Measurements from ENCODE around the gene HNRNPA3. TPM values are rescaled to one million over a fixed set of nuclear protein-coding genes. Genes with fewer than 3 reads are reported as not detected.
A peak's percentile ranks its signal among the peaks of the same experiment; 100 is the strongest.

Gene HNRNPA3
- total and polyA plus RNA-seq, 2 of the 13 experiments (the other 11 are each of a cell fraction or from before 2014, with no cell fraction given), result 73.3 to 97.7 TPM

GRCh38 chr2:177212891-177213856 lies 580 bp downstream of the HNRNPA3 start (continued):
- TF ChIP-seq ZNF468 (CRISPR knock-in tag; IDR thresholded peaks at IDR 0.05) (0 out of 2 replicates have a peak, but pooled peaks have one; percentile 37), POLR2G (IDR thresholded peaks at IDR 0.05; ENCODE audit: low read depth, low read length) (peak; percentile 69), DDIT3 (CRISPR knock-in tag; IDR thresholded peaks at IDR 0.05) (no peak), BRCA1 (CRISPR knock-in tag; IDR thresholded peaks at IDR 0.05) (no peak), HNRNPUL1 (IDR thresholded peaks at IDR 0.05; ENCODE audit: low read depth, low read length) (no peak), SRF (IDR thresholded peaks at IDR 0.05; ENCODE audit: low read depth, low read length) (no peak), SKIL (CRISPR knock-in tag; IDR thresholded peaks at IDR 0.05; ENCODE audit: borderline replicate concordance) (peak; percentile 79; the same call in 1 of the 2 replicates), ZSCAN12 (CRISPR knock-in tag; IDR thresholded peaks at IDR 0.05) (no peak), JUN (CRISPR knock-in tag; IDR thresholded peaks at IDR 0.05) (no peak), SMAD3 (CRISPR knock-in tag; IDR thresholded peaks at IDR 0.05) (0 out of 2 replicates have a peak, but pooled peaks have one; percentile 24), CCAR2 (optimal IDR thresholded peaks at IDR 0.05; ENCODE audit: low read depth, low read length) (no peak), GABPB1 (CRISPR knock-in tag; IDR thresholded peaks at IDR 0.05) (peak; percentile 84), CTCF (CRISPR knock-in tag; IDR thresholded peaks at IDR 0.05) (no peak), ONECUT2 (CRISPR knock-in tag; IDR thresholded peaks at IDR 0.05) (peak; percentile 90), ZNF251 (CRISPR knock-in tag; IDR thresholded peaks at IDR 0.05) (no peak), EED (CRISPR knock-in tag; IDR thresholded peaks at IDR 0.05) (peak; percentile 75; the same call in 1 of the 2 replicates), RBAK (CRISPR knock-in tag; IDR thresholded peaks at IDR 0.05) (peak; percentile 67; the same call in 1 of the 2 replicates), NR2F2 (IDR thresholded peaks at IDR 0.05; ENCODE audit: borderline replicate concordance, low read depth) (no peak), ZNF639 (CRISPR knock-in tag; conservative IDR thresholded peaks at IDR 0.05) (peak; percentile 94), NCOA5 (CRISPR knock-in tag; IDR thresholded peaks at IDR 0.05) (no peak), DBP (CRISPR knock-in tag; IDR thresholded peaks at IDR 0.05; ENCODE audit: not compliant biosample characterization) (no peak), GATAD2A (CRISPR knock-in tag; IDR thresholded peaks at IDR 0.05) (peak; percentile 48), ZBTB21 (CRISPR knock-in tag; IDR thresholded peaks at IDR 0.05) (peak; percentile 39; the same call in 1 of the 2 replicates), ZNF331 (CRISPR knock-in tag; IDR thresholded peaks at IDR 0.05) (peak; percentile 88), KLF6 (CRISPR knock-in tag; IDR thresholded peaks at IDR 0.05) (peak; percentile 95)

Data from HepG2 (cell line).